ENCODE measurements around the gene SPTSSB.

DNA sequence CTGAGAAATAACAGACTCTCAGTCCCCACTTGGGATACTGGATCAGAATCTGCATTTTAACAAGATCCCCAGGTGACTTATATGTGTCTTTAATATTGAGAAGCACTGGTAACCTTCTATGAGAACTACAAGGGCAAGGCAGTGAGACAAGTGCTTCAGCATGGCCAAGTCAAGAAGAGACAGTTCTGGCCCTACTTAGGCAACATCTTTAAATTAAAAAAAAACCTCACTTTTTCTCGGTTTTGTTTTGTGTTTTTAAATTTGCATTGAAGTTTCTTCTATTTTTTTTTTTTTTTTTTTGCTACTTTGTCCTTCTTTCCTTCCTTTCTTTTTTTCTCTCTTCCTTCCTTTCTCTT lies 42.5 kb upstream of the SPTSSB start:
- TF ChIP-seq, protein P1, sequence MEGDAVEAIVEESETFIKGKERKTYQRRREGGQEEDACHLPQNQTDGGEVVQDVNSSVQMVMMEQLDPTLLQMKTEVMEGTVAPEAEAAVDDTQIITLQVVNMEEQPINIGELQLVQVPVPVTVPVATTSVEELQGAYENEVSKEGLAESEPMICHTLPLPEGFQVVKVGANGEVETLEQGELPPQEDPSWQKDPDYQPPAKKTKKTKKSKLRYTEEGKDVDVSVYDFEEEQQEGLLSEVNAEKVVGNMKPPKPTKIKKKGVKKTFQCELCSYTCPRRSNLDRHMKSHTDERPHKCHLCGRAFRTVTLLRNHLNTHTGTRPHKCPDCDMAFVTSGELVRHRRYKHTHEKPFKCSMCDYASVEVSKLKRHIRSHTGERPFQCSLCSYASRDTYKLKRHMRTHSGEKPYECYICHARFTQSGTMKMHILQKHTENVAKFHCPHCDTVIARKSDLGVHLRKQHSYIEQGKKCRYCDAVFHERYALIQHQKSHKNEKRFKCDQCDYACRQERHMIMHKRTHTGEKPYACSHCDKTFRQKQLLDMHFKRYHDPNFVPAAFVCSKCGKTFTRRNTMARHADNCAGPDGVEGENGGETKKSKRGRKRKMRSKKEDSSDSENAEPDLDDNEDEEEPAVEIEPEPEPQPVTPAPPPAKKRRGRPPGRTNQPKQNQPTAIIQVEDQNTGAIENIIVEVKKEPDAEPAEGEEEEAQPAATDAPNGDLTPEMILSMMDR (IDR thresholded peaks at IDR 0.05): no peak
- TF ChIP-seq POLR2A (IDR thresholded peaks at IDR 0.05) (no peak), POLR2AphosphoS5 (IDR thresholded peaks at IDR 0.05) (no peak), EP300 (IDR thresholded peaks at IDR 0.05) (no peak)
